Bronchus fibroblast of lung (primary cell): ENCODE data around the gene LRRTM2. TPM values are rescaled to one million over a fixed set of nuclear protein-coding genes. Genes with fewer than 3 reads are reported as not detected.

Experiments used
- total RNA-seq: library from RNA; depleted of rRNA; stranded (reverse); fragments of >200 nt; gene quantifications from 2 replicates; pipeline ENCODE4 v1.2.3, GENCODE V29; 2015

The LRRTM2 gene, protein sequence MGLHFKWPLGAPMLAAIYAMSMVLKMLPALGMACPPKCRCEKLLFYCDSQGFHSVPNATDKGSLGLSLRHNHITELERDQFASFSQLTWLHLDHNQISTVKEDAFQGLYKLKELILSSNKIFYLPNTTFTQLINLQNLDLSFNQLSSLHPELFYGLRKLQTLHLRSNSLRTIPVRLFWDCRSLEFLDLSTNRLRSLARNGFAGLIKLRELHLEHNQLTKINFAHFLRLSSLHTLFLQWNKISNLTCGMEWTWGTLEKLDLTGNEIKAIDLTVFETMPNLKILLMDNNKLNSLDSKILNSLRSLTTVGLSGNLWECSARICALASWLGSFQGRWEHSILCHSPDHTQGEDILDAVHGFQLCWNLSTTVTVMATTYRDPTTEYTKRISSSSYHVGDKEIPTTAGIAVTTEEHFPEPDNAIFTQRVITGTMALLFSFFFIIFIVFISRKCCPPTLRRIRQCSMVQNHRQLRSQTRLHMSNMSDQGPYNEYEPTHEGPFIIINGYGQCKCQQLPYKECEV
- 0.45 and 2.9 TPM in 2 replicates for total RNA-seq

DNA sequence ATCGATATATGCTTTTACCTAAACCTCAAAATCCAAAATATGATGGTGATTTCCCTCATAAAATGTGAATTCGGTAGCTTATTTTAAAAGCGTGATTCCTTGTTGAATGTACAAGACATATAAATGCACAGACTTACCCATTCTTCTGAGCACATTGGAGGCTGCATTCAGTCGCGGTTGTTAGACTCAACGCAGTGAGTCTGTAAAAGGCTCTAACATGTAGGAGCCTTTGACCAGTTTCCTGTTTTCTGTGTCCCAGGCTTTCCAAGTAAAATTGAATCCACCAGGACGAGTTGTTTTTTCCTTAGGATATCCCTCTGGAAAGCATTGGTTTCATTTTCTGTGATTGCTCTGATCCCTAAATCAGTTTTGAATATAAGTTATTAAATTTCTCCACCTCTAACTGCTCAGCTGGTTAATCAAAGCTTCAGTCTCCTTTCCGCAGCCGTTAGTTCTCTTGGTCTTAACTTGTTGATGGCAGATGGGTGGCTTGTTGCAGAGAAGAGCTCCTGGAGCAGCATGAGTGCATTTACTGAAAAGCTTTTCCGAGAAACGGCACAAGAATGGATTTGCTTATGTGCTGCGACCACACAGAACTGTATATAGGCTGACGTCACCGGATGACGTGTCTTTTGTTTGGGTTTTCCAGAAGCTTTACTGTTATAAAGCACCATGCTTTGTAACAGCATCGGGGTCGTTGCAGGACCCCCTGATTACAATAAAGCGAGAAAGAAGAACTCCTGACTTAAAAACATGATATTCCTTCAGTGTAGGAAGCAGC, at the start of gene LRRTM2:
LRRTM2 (minus strand) TSS at position 565 of the 781 bp plus-strand sequence; CDS start at position 141, 424 bp downstream.

Other genes starting within 250 kb of the LRRTM2 start
- gene CTNNA1, start 121.9 kb downstream of the LRRTM2 start, total RNA-seq, result 213 and 226 TPM in 2 replicates